DOHH2 (cell line): Measurements from ENCODE around the gene CYTL1.

ENCODE experiments used
- CTCF ChIP-seq: fragments of 200-600 bp; sonication (generic); IDR thresholded peaks from one replicate; pipeline ENCODE4 v1.5.1; 2014; ENCODE audit warnings: antibody characterized with exemption, mild to moderate bottlenecking, low read depth, low read length; ENCODE audit not compliant: poor library complexity, severe bottlenecking
- EZH2phosphoT487 ChIP-seq: fragments of 200-600 bp; sonication (generic); IDR thresholded peaks from 2 replicates; pipeline ENCODE4 v1.6.1; 2017; ENCODE audit warnings: borderline replicate concordance, mild to moderate bottlenecking, antibody characterized with exemption, low read length, moderate library complexity, mixed read lengths

GRCh38 chr4:5019796-5020195 lies 538 bp upstream of the CYTL1 start:
- no peak for TF ChIP-seq CTCF
- no peak for TF ChIP-seq EZH2phosphoT487
